Heart left ventricle (tissue), 13 donors: ENCODE data around the gene PTPRJ.

Experiments
- CTCF ChIP-seq, 12 donors: fragments of 200-600 bp; sonication (generic) in 4 of 12; IDR thresholded peaks; one replicate each; pipeline versions ENCODE4 v1.5.0 to v1.8.0; 2018 to 2022; ENCODE audit warnings: antibody characterized with exemption in 12 of 12, mild to moderate bottlenecking in 5 of 12
- POLR2A ChIP-seq, 2 donors: fragments of 450-650 bp; IDR thresholded peaks; one replicate each; pipeline ENCODE4 v1.6.1; 2017; ENCODE audit warnings: antibody characterized with exemption in 2 of 2, mild to moderate bottlenecking in 2 of 2, moderate library complexity in 2 of 2
- donor health status: ischemic (EF 13 %, LVEDD 7.1; RV severe dilation, severe dysfunction).
- donor health status: DM: no; HTN: yes; CAD: no.
- donor health status: DM: no; HTN: no; CAD: no.
- donor health status: ischemic (EF 25% LVEDD 6.9; RV normal size, moderate dysfunction).
- donor health status: ischemic (EF 25% LVEDD 5.7; RV mildly dilated, moderate dysfunction).
- donor health status: ischemic (EF 35%, LVEDD 5.7; RV mildly dilated, moderate dysfunction).
- donor health status: nonischemic (EF 11% LVEDD 7.7; RV severe dilation, severe dysfunction).
- donor health status: DM: yes; HTN: yes; CAD: no.
- donor health status: PGD.
- donor health status: ischemic (EF 29% LVEDD 5.4; RV normal size, mild dysfunction).
- donor health status: nonischemic (EF 23%, LVEDD 6.1; RV moderate dilation, normal function).

- TF ChIP-seq POLR2A (IDR thresholded peaks at IDR 0.05) (no peak), CTCF (IDR thresholded peaks at IDR 0.05) (no peak)
These were observed 12.8 kb downstream of the PTPRJ start for GRCh38 chr11:47992959-47993820.
